ENCODE results near the gene INAFM1. TPM values are rescaled to one million over a fixed set of nuclear protein-coding genes. Genes with fewer than 3 reads are reported as not detected.

INAFM1 gene
- total and polyA plus RNA-seq, 9 of the 15 experiments (the other 6 are each of a cell fraction or from before 2014, with no cell fraction given) = 0.71 to 30.9 (median 3.1) TPM

DNA sequence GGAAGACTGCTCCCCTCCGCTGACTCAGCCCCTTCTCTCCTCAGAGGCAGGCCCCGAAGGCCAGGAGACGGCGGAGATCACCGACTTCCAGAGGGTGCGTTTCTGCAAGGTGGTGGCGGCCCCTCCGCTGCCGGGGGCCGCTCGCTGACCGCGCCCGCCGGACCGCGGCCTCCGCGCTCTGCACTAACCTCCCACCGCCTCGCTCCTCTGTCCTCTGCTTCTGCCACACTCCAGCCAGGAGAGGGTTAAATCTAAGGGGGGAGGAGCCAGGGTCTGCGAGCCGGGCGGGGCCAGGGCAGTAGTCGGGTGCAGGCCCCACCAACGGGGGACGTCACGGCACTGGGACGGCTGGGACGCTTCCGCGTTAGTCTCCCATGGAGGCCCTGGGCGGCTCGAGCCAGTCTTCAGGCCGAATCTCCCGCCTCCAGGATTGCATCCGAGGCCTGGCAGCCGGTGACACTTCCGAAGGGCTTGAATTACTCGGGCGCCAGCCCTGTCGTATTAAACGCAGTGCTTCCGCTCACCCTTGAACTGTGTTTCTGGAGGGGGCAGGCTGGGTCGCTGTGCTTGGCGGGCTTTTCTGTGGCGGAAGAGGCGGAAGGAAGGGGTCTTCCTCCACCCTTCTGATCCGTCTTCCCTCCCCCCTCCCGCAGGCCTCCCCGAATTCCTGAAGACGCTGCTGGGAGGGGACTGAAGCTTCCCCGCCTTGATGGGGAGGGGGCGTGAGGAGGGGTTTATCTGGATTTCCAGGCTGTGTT, 1.2 kb upstream of the INAFM1 start (continued):
- peak; percentile 41; the same call in 1 of the 2 replicates for TF ChIP-seq TAF7 (tag; IDR thresholded peaks at IDR 0.05)
- TF ChIP-seq TRIM24 (IDR thresholded peaks at IDR 0.05) = no peak; a peak in 2 of 4 replicates
- TF ChIP-seq, protein P1, sequence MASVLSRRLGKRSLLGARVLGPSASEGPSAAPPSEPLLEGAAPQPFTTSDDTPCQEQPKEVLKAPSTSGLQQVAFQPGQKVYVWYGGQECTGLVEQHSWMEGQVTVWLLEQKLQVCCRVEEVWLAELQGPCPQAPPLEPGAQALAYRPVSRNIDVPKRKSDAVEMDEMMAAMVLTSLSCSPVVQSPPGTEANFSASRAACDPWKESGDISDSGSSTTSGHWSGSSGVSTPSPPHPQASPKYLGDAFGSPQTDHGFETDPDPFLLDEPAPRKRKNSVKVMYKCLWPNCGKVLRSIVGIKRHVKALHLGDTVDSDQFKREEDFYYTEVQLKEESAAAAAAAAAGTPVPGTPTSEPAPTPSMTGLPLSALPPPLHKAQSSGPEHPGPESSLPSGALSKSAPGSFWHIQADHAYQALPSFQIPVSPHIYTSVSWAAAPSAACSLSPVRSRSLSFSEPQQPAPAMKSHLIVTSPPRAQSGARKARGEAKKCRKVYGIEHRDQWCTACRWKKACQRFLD (CRISPR knock-in tag; IDR thresholded peaks at IDR 0.05) = peak; percentile 78; the same call in 1 of the 2 replicates
- TF ChIP-seq, protein P2, sequence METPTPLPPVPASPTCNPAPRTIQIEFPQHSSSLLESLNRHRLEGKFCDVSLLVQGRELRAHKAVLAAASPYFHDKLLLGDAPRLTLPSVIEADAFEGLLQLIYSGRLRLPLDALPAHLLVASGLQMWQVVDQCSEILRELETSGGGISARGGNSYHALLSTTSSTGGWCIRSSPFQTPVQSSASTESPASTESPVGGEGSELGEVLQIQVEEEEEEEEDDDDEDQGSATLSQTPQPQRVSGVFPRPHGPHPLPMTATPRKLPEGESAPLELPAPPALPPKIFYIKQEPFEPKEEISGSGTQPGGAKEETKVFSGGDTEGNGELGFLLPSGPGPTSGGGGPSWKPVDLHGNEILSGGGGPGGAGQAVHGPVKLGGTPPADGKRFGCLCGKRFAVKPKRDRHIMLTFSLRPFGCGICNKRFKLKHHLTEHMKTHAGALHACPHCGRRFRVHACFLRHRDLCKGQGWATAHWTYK (CRISPR knock-in tag; IDR thresholded peaks at IDR 0.05) = peak; percentile 74; the same call in 1 of the 2 replicates
- peak; percentile 83; the same call in 1 of the 2 replicates for TF ChIP-seq CBX1 (IDR thresholded peaks at IDR 0.05; ENCODE audit: low read depth)
- TF ChIP-seq, protein P3, sequence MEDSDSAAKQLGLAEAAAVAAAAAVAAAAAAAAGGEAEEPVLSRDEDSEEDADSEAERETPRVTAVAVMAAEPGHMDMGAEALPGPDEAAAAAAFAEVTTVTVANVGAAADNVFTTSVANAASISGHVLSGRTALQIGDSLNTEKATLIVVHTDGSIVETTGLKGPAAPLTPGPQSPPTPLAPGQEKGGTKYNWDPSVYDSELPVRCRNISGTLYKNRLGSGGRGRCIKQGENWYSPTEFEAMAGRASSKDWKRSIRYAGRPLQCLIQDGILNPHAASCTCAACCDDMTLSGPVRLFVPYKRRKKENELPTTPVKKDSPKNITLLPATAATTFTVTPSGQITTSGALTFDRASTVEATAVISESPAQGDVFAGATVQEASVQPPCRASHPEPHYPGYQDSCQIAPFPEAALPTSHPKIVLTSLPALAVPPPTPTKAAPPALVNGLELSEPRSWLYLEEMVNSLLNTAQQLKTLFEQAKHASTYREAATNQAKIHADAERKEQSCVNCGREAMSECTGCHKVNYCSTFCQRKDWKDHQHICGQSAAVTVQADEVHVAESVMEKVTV (CRISPR knock-in tag; IDR thresholded peaks at IDR 0.05) = peak; percentile 49; the same call in 1 of the 2 replicates
- TF ChIP-seq GATAD2A (IDR thresholded peaks at IDR 0.05) = 0 out of 2 replicates have a peak, but pooled peaks have one; percentile 59
- TF ChIP-seq, protein P4, sequence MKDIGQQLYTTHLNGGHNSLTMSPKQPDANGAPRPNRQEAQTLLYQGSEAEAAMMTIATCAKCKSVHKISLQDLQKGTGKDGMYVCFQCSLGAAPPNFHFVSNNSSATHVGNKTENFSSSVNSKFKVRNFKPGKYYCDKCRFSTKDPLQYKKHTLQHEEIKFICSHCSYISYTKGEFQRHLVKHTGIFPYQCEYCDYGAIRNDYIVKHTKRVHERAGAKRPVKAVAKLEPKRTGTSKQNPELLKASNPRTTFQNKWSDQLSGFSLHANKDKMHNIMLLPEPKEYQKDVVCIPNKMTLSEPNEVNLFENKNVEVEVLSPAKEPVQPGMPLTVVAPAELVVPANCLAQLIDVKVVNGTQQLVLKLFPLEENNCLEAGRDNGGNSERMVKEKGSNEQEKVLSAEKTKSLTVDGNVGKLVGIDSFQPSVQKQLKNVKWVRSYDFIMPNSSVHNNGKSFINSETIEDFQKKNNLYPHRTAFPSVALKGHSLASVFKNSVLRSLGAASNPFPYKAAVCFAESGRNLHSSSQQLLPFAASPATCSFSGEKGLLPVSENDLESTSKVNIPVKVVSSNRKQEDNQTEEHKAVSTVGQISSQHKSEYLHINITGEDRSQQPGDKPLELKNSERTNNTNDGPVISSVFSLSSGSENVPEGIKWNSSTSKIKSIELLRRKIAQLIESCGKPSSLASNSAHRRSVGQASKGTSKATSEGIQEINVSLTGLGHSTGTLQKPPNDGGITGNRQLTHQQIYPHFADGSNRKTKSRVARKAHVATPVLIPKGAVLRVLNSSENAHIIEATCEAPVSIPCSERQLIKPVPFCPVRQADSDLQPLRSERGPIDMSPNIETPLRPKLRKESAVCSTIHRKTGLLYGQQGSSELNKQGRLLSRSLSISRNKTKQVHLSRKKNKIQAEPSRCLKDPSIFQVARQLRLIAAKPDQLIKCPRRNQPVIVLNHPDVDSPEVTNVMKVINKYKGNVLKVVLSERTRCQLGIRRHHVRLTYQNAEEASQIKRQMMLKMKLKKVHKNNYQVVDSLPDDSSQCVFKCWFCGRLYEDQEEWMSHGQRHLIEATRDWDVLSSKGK (CRISPR knock-in tag; IDR thresholded peaks at IDR 0.05) = no peak
- peak in 1 of 2 experiments; percentile 56; a peak in 1 of 4 replicates for TF ChIP-seq ETV6 (IDR thresholded peaks at IDR 0.05; ENCODE audit: borderline replicate concordance in 1 of 2, low read depth in 2 of 2, low read length in 1 of 2)
- no peak for TF ChIP-seq ETV6 (CRISPR knock-in tag; IDR thresholded peaks at IDR 0.05; ENCODE audit: borderline replicate concordance)
- 0 out of 2 replicates have a peak, but pooled peaks have one; percentile 80 for TF ChIP-seq ZNF12 (CRISPR knock-in tag; IDR thresholded peaks at IDR 0.05)
- peak; percentile 85 for TF ChIP-seq TBP (optimal IDR thresholded peaks at IDR 0.05; ENCODE audit: low read depth, low read length)
- TF ChIP-seq IRF2 (CRISPR knock-in tag; IDR thresholded peaks at IDR 0.05) = no peak
- no peak for TF ChIP-seq ZNF830 (CRISPR knock-in tag; IDR thresholded peaks at IDR 0.05)
- peak; percentile 13; the same call in 1 of the 2 replicates for TF ChIP-seq ZKSCAN1 (IDR thresholded peaks at IDR 0.05; ENCODE audit: low read depth, low read length)
- TF ChIP-seq E2F3 (CRISPR knock-in tag; IDR thresholded peaks at IDR 0.05) = peak; percentile 90
- TF ChIP-seq ZNF316 (IDR thresholded peaks at IDR 0.05) = peak; percentile 89
- TF ChIP-seq RBM34 (IDR thresholded peaks at IDR 0.05; ENCODE audit: borderline replicate concordance, insufficient read depth, low read length) = no peak
- TF ChIP-seq HNRNPLL (IDR thresholded peaks at IDR 0.05; ENCODE audit: low read depth, low read length, poor library complexity, severe bottlenecking) = peak; percentile 27
- peak; percentile 93 for TF ChIP-seq SAP30 (IDR thresholded peaks at IDR 0.05; ENCODE audit: borderline replicate concordance, insufficient read depth, low read depth, low read length, poor library complexity, severe bottlenecking)

All from K562 (cell line).